Transverse colon (tissue), 3 donors: ENCODE data around the gene SACM1L.

Experiments used
- CTCF ChIP-seq, 5 experiments: fragments of 200-600 bp in 3 of 5; fragments of 450-650 bp in 2 of 5; sonication (generic) in 3 of 5; IDR thresholded peaks; 1 replicate in 2 of 5; 2 replicates in 3 of 5; pipeline ENCODE4 v1.5.1; 2016 to 2017; ENCODE audit warnings: antibody characterized with exemption in 5 of 5, inconsistent platforms in 3 of 5, mild to moderate bottlenecking in 2 of 5, moderate library complexity in 1 of 5
- POLR2A ChIP-seq: fragments of 450-650 bp; IDR thresholded peaks from one replicate; pipeline ENCODE4 v1.6.1; 2016; ENCODE audit warnings: antibody characterized with exemption, mild to moderate bottlenecking, moderate library complexity

DNA sequence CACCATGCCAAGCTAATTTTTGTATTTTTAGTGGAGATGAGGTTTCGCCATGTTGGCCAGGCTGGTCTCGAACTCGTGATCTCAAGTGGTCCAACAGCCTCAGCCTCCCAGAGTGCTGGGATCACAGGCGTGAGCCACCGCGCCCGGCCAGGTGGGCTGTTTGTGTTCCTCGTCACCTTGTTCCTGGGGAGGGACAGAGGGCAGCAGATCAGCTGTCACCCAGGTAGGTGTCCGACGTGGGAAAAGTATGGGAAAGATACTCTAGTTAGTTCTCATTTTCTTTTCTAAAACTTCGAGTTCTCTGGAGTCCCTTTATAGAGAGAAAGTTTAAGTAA, 28.7 kb upstream of the SACM1L start:
- no peak for TF ChIP-seq POLR2A
- no peak for TF ChIP-seq CTCF (IDR thresholded peaks at IDR 0.05)
